ENCODE results near the gene IL27RA.
"Not testable (repeated sequence)": the region's sequence is repeated elsewhere in the genome, so short reads cannot be mapped to it uniquely, and the experiment has no call there.

IL27RA gene

GRCh38 chr19:13999085-13999484, 32.5 kb upstream of the IL27RA start:
- DNase-seq (ENCODE audit: low spot score): no peak

GRCh38 chr19:14000691-14001375, 30.7 kb upstream of the IL27RA start:
- no peak for DNase-seq (ENCODE audit: low spot score)

DNA sequence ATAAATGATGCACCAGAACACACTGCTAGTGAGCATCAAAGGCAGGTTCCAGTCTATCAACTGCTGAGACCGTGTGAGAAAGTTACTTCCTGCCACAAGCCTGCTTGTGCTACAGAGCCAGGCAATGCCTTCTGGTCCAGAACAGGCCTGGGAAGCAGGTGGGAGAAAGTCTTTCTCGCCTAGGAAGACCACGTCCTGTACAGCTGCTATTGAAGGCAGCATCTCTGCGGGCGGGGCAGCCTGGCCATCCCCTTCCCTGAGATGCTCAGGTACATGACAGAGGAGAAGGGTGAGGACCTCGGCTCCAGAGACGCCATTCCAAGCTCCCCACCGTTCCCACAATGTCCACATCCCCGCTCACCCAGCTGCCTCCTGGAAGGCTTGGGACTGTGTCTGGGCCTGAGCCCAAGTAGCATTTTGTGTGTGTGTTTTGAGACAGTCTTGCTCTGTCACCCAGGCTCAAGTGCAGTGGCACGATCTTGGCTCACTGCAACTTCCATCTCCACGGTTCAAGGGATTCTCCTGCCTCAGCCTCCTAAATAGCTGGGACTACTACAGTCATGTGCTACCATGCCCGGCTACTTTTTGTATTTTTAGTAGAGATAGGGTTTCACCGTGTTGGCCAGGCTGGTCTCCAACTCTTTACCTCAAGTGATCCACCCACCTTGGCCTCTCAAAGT, 28.9 kb upstream of the IL27RA start:
- DNase-seq (ENCODE audit: low spot score): peak; percentile 4

- no peak for DNase-seq (ENCODE audit: low spot score)
These were observed 28.1 kb upstream of the IL27RA start for GRCh38 chr19:14003251-14004055.

GRCh38 chr19:14004619-14005348, 26.8 kb upstream of the IL27RA start:
- peak; percentile 30 for DNase-seq (ENCODE audit: low spot score)

- DNase-seq (ENCODE audit: low spot score): peak; percentile 86
These were observed 26.0 kb upstream of the IL27RA start for GRCh38 chr19:14005349-14006084.

- peak; percentile 92 for DNase-seq (ENCODE audit: low spot score)
These were observed 25.3 kb upstream of the IL27RA start, which contains the start of gene RFX1 for GRCh38 chr19:14006085-14006765. RFX1 (minus strand) TSS chr19:14006320; CDS start chr19:13993843, 12,477 bp downstream.

DNA sequence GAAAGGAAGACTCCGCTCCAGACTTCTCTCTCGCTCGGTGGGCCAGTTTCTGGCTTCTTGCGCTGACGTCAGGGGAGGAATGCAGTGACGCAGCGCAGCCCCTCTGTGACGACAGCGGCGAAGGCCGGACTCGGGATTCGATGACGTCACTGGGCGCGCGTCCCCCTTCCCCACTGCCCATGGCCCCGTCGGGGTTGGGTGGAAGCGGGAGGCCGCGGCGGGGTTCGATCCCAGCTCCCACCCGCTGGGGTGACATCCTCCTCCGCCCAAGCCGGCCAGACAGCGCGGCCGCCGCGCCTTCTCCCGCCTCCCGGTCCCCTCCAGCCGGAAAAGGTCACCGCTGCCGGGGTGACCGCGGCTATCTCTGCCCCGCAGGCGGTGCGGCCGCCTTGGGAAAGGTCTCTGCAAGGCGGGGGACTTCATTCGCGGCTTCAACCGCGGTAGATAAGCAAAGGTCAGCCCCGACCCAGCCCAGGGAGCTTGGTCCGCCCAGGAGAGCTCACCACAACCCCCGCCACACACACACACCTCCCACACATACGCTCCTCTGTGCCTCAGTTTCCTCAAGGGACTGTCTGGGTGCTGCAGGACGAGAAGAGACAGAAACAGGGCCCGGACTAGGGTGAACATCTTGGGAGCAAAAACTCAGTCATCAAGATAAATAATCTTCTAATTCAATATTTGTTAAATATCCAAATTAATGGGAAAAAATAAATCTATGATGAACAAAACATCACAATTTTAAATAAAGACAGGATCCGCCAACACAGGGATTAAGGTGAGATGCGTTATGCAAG, 24.6 kb upstream of the IL27RA start:
- no peak for DNase-seq (ENCODE audit: low spot score)

DNA sequence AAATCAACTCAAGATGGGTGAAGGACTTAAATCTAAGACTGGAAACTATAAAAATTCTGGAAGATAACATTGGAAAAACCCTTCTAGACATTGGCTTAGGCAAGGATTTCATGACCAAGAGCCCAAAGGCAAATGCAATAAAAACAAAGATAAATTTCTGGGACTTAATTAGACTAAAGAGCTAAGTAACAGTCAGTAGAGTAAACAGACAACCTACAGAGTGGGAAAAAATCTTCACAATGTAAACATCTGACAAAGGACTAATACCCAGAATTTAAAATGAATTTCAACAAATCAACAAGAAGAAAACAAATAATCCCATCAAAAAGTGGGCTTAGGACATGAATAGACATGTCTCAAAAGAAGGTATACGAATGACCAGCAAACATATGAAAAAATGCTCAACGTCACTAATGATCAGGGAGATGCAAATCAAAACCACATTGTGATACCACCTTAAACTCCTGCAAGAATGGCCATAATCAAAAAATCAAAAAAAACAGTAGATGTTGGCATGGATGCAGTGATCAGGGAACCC, 19.1 kb upstream of the IL27RA start:
- no peak for DNase-seq (ENCODE audit: low spot score)

DNA sequence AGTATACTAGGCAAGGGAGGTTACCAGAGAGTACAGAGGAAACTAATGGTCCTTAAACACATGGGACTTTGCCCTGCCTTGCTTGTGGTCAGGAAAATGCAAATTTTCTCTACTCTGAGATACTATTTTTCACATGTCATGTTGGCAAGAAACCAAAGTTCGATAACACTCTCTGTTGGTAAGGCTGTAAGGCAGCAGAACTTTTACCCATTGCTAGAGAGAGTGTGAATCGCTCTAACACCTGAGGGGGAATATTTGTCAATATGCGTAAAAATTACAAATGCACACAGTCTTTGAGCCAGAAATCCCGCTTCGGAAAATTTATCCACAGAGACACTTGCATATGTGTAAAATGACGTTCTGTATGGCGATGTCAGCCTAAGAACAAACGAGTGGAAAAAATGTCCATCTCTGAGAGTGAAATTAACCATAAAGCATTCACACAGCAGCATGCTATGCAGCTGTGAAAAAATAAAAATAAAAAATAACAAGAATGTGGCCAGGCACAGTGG, 16.0 kb upstream of the IL27RA start:
- DNase-seq (ENCODE audit: low spot score): no peak

- no peak for DNase-seq (ENCODE audit: low spot score)
These were observed 12.5 kb upstream of the IL27RA start for GRCh38 chr19:14019100-14019499.

DNA sequence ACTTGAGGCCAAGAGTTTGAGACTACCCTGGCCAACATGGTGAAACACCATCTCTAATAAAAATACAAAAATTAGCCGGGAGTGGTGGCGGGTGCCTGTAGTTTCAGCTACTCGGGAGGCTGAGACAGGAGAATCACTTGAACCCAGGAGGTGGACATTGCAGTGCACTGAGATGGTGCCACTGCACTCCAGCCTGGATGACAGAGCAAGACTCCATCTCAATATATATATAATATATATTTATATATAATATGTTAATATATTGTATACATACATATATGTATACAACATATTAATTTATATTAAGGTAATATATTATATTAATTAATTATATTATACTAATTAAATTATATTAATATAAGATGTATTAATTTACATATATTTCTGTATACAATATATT, 11.8 kb upstream of the IL27RA start:
- not testable (repeated sequence) for DNase-seq (ENCODE audit: low spot score)

DNA sequence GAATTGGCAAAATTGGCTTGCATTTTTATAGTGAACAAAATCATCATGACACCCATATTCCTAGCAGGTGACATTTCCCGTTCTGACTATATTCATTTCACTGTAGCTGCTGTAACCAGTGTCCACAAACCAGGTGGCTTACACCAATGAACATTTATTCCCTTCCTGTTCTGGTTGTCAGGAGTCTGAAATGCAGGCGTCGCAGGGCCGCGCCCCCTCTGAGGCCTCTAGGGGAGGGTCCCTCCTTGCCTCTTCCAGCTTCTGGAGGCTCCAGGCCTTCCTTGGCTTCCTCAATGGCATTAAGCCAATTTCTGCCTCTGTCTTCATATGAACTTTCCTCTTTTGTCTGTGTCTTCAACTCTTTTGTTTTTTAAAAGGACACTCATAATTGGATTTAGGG, 10.1 kb upstream of the IL27RA start:
- DNase-seq (ENCODE audit: low spot score): no peak

DNA sequence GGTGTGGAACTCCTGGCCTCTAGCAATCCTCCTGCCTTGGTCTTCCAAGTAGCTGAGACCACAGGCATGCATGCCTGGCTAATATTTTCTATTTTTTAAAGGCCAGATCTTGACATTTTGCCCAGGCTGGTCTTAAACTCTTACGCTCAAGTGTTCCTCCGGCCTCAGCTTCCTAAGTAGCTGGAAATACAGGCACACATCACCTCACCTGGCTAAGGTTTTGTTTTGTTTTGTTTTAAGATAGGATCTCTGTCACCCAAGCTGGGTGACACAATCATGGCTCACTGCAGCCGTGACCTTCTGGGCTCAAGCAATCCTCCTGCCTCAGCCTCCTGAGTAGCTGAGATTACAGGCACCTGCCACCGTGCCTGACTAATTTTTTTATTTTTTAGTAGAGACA, 9.1 kb upstream of the IL27RA start:
- DNase-seq (ENCODE audit: low spot score): no peak

DNA sequence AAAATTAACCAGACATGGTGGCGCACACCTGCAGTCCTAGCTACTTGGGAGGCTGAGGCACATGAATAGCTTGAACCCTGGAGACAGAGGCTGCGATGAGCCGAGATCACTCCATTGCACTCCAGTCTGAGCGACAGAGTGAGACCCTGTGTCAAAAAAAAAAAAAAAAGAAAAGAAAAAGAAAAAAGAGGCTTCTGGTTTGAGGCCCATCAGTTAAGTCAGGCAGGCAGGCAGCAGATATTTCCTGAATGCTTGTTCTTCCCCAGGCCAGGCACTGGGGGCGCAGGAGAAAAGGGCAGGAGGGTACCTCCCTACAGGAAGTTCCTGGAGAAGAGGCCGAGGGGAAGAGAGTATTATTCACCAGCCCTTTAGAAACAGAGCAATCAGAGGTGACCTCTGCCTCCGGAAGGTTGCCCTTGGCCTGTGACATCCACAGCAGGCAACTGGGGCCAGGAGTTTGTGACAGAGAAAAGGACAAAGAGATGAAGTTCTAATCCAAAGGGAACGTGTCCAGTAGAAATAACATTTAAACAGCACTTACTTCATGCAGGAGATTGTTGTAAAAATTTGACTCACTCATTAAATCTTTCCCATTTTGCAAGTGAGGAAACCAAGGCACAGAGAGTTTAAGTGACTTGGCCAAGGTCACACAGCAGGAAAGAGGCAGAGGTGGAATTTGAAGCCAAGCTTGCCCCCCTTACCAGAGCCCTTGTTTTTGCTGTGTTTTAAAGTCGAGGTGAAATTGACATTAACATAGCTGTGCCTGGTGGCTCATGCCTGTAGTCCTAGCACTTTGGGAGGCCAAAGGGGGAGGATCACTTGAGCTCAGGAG, 7.9 kb upstream of the IL27RA start:
- DNase-seq (ENCODE audit: low spot score): peak; percentile 84

GRCh38 chr19:14026652-14027192, 4.8 kb upstream of the IL27RA start:
- not testable (repeated sequence) for DNase-seq (ENCODE audit: low spot score)

DNA sequence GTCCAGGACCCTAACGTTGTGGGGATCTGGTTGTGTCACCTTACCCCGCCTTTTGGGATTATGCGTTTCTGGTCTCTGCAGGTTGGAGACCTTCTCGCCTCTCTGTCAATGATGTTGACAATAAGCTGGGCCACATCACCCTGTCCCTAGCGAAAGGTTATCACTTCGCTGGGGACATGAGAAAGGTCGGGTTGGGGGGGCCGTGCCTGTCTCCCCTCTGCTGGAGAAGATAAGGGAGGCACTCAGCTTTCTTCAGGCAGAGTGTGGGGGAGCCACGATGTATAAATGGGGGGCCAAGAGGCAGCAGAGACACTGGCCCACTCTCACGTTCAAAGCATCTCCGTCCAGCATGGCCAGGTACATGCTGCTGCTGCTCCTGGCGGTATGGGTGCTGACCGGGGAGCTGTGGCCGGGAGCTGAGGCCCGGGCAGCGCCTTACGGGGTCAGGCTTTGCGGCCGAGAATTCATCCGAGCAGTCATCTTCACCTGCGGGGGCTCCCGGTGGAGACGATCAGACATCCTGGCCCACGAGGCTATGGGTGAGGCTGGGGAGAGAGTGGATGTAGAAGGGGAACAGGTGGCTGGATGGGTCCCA, 3.6 kb upstream of the IL27RA start, which contains the start of gene RLN3:
RLN3 (plus strand) TSS at position 293 of the 595 bp plus-strand sequence; CDS start at position 350, 57 bp downstream.
- no peak for DNase-seq (ENCODE audit: low spot score)

- DNase-seq (ENCODE audit: low spot score): no peak
These were observed 2.7 kb upstream of the IL27RA start for GRCh38 chr19:14028901-14029300.
